HepG2 (cell line): Measurements from ENCODE around the gene LIMK2. TPM values are rescaled to one million over a fixed set of nuclear protein-coding genes. Genes with fewer than 3 reads are reported as not detected.

Experiments
- ARNT2 ChIP-seq: sonication (generic); formaldehyde crosslinking; IDR thresholded peaks from 2 replicates; pipeline ENCODE4 v1.8.0; 2022; ENCODE audit warnings: mild to moderate bottlenecking, low read depth, missing genetic modification reagents, moderate library complexity
- BCL3 ChIP-seq: sonication (generic); formaldehyde crosslinking; IDR thresholded peaks from 2 replicates; pipeline ENCODE4 v1.5.1; 2020; ENCODE audit warnings: mild to moderate bottlenecking, missing genetic modification reagents, moderate library complexity
- FOXO4 ChIP-seq: sonication (generic); formaldehyde crosslinking; conservative IDR thresholded peaks from 2 replicates; pipeline ENCODE4 v1.8.1; 2023; ENCODE audit warnings: missing genetic modification reagents
- GABPA ChIP-seq, 2 experiments: IDR thresholded peaks; 2 replicates each; pipeline ENCODE4 v1.6.1; 2011 to 2016; ENCODE audit warnings: low read depth in 2 of 2, low read length in 1 of 2, missing biosample characterization in 1 of 2, missing genetic modification characterization in 1 of 2
- GATAD1 ChIP-seq: IDR thresholded peaks from 2 replicates; pipeline ENCODE4 v1.6.1; 2016; ENCODE audit warnings: missing genetic modification reagents, missing compliant biosample characterization
- GFI1 ChIP-seq: sonication (generic); formaldehyde crosslinking; IDR thresholded peaks from 2 replicates; pipeline ENCODE4 v1.5.0; 2020; ENCODE audit warnings: missing genetic modification reagents, mild to moderate bottlenecking, borderline replicate concordance
- KLF6 ChIP-seq: IDR thresholded peaks from 2 replicates; pipeline ENCODE4 v1.8.0; 2016; ENCODE audit warnings: missing biosample characterization, missing genetic modification reagents
- MIER3 ChIP-seq: IDR thresholded peaks from 2 replicates; pipeline ENCODE4 v1.6.1; 2016; ENCODE audit warnings: missing compliant biosample characterization, borderline replicate concordance
- MIXL1 ChIP-seq: IDR thresholded peaks from 2 replicates; pipeline ENCODE4 v1.6.1; 2016
- NFKBIZ ChIP-seq: IDR thresholded peaks from 2 replicates; pipeline ENCODE4 v1.6.1; 2018; ENCODE audit warnings: missing genetic modification reagents, missing compliant biosample characterization
- RELA ChIP-seq: sonication (generic); formaldehyde crosslinking; IDR thresholded peaks from 2 replicates; pipeline ENCODE4 v1.4.0; 2020; ENCODE audit warnings: missing genetic modification reagents
- SOX6 ChIP-seq, 2 experiments: fragments of 450-650 bp in 1 of 2; sonication (generic) in 1 of 2; formaldehyde crosslinking in 1 of 2; IDR thresholded peaks; 2 replicates each; pipeline versions ENCODE4 v1.4.0 to v1.6.1; 2017 to 2020; ENCODE audit warnings: antibody characterized with exemption in 1 of 2, mild to moderate bottlenecking in 1 of 2, missing genetic modification reagents in 1 of 2
- USF2 ChIP-seq, 2 experiments: sonication (generic) in 1 of 2; formaldehyde crosslinking in 1 of 2; IDR thresholded peaks; 2 replicates each; pipeline versions ENCODE4 v1.5.1 to v1.6.1; 2011 to 2020; ENCODE audit warnings: borderline replicate concordance in 1 of 2, low read depth in 1 of 2, low read length in 1 of 2, mild to moderate bottlenecking in 1 of 2, missing genetic modification reagents in 1 of 2, moderate library complexity in 1 of 2
- ZBTB2 ChIP-seq: sonication (generic); formaldehyde crosslinking; IDR thresholded peaks from 2 replicates; pipeline ENCODE4 v1.8.0; 2022; ENCODE audit warnings: low read depth, missing genetic modification reagents
- ZFP36L1 ChIP-seq: sonication (generic); formaldehyde crosslinking; IDR thresholded peaks from 2 replicates; pipeline ENCODE4 v1.8.0; 2022; ENCODE audit warnings: mild to moderate bottlenecking, missing genetic modification reagents, moderate library complexity
- ZNF382 ChIP-seq: sonication (generic); formaldehyde crosslinking; IDR thresholded peaks from 2 replicates; pipeline ENCODE4 v1.5.0; 2020; ENCODE audit warnings: missing genetic modification reagents, mild to moderate bottlenecking, borderline replicate concordance
- ZNF639 ChIP-seq: conservative IDR thresholded peaks from 2 replicates; pipeline ENCODE4 v1.6.1; 2018; ENCODE audit warnings: missing genetic modification reagents
- ZNF709 ChIP-seq: sonication (generic); formaldehyde crosslinking; IDR thresholded peaks from 2 replicates; pipeline ENCODE4 v1.5.0; 2020; ENCODE audit warnings: mild to moderate bottlenecking, missing genetic modification reagents
- ZNF724P ChIP-seq: sonication (generic); formaldehyde crosslinking; IDR thresholded peaks from 2 replicates; pipeline ENCODE4 v1.8.0; 2022; ENCODE audit warnings: missing genetic modification reagents, borderline replicate concordance
- polyA plus RNA-seq, 8 experiments: library from polyadenylated mRNA; depleted of rRNA in 3 of 8; stranded (reverse) in 7 of 8; unstranded in 1 of 8; fragments of >200 nt; fragmentation: Illumina TruSeq in 4 of 8; extraction: Trizol in 4 of 8; gene quantifications; 2 replicates each; pipeline versions ENCODE4 v1.2.1 to v1.2.3, GENCODE V29; 2011 to 2016; ENCODE audit warnings: low read depth in 4 of 8, missing spikeins in 1 of 8, mixed read lengths in 1 of 8; ENCODE audit not compliant: insufficient read depth in 1 of 8
- total RNA-seq, 5 experiments: library from RNA; depleted of rRNA; stranded (reverse); fragments of >200 nt; fragmentation: Illumina TruSeq; extraction: Trizol; gene quantifications; 2 replicates each; pipeline ENCODE4 v1.2.3, GENCODE V29; 2016; ENCODE audit warnings: low read depth in 1 of 5

LIMK2 gene
- total and polyA plus RNA-seq, 2 of the 13 experiments (the other 11 are each of a cell fraction or from before 2014, with no cell fraction given): 20.9 to 29.8 TPM

- TF ChIP-seq ZNF639: no peak
- TF ChIP-seq ARNT2 (CRISPR knock-in tag): no peak
- no peak for TF ChIP-seq ZNF382 (CRISPR knock-in tag)
- TF ChIP-seq SOX6 (IDR thresholded peaks at IDR 0.05): no peak
- peak; percentile 67; the same call in 1 of the 2 replicates for TF ChIP-seq SOX6 (CRISPR knock-in tag; IDR thresholded peaks at IDR 0.05)
- no peak for TF ChIP-seq GABPA (IDR thresholded peaks at IDR 0.05; ENCODE audit: low read depth, low read length)
- TF ChIP-seq GABPA (CRISPR knock-in tag; IDR thresholded peaks at IDR 0.05; ENCODE audit: low read depth): 0 out of 2 replicates have a peak, but pooled peaks have one; percentile 17
- TF ChIP-seq MIER3 (CRISPR knock-in tag): peak; percentile 52; the same call in 1 of the 2 replicates
- TF ChIP-seq GATAD1 (CRISPR knock-in tag): peak; percentile 69; the same call in 1 of the 2 replicates
- TF ChIP-seq ZNF724P: no peak
- TF ChIP-seq RELA: no peak
- TF ChIP-seq USF2 (IDR thresholded peaks at IDR 0.05; ENCODE audit: low read depth, low read length): no peak
- TF ChIP-seq USF2 (CRISPR knock-in tag; IDR thresholded peaks at IDR 0.05; ENCODE audit: borderline replicate concordance): no peak
- no peak for TF ChIP-seq ZBTB2
- no peak for TF ChIP-seq BCL3
- TF ChIP-seq MIXL1: peak; percentile 87
- no peak for TF ChIP-seq NFKBIZ (CRISPR knock-in tag)
- TF ChIP-seq GFI1 (CRISPR knock-in tag): peak; percentile 52; the same call in 1 of the 2 replicates
- TF ChIP-seq FOXO4 (CRISPR knock-in tag): no peak
- TF ChIP-seq KLF6: no peak
- TF ChIP-seq ZNF709: no peak
- TF ChIP-seq ZFP36L1 (CRISPR knock-in tag): no peak
These were observed 18.9 kb downstream of the LIMK2 start (continued) for GRCh38 chr22:31230871-31231621.
